Stimulated activated CD8-positive, alpha-beta memory T cell treated with anti-CD3 and anti-CD28 coated beads, Interleukin-15, amount 100 ng/mL, for 24 hours (primary cell): ENCODE data around the gene GDPD1.
"Not testable (repeated sequence)": the region's sequence is repeated elsewhere in the genome, so short reads cannot be mapped to it uniquely, and the experiment has no call there.

Experiments
- DNase-seq: peaks from one replicate; pipeline ENCODE4 v3.0.0-alpha.2; 2020; ENCODE audit warnings: low read depth

GDPD1 gene

GRCh38 chr17:59220328-59221158 is at the start of gene GDPD1:
Gene GDPD1, plus strand, starts transcription at chr17:59220511. Its CDS starts 99 bp downstream, at chr17:59220610.
- DNase-seq: peak; percentile 97

GRCh38 chr17:59172436-59173004 is 47.8 kb upstream of the GDPD1 start:
- DNase-seq: no peak

GRCh38 chr17:59174671-59175070 is 45.6 kb upstream of the GDPD1 start:
- DNase-seq: no peak

- DNase-seq: no peak
Measured at GRCh38 chr17:59175076-59175475, 45.2 kb upstream of the GDPD1 start.

- DNase-seq: no peak
Measured at GRCh38 chr17:59178266-59178985, 41.9 kb upstream of the GDPD1 start.

- not testable (repeated sequence) for DNase-seq
Measured at GRCh38 chr17:59179601-59180000, 40.7 kb upstream of the GDPD1 start.

- no peak for DNase-seq
Measured at GRCh38 chr17:59180626-59181025, 39.7 kb upstream of the GDPD1 start.

- no peak for DNase-seq
Measured at GRCh38 chr17:59181481-59181880, 38.8 kb upstream of the GDPD1 start.

- no peak for DNase-seq
Measured at GRCh38 chr17:59185997-59186396, 34.3 kb upstream of the GDPD1 start.

GRCh38 chr17:59186850-59187249 is 33.5 kb upstream of the GDPD1 start:
- DNase-seq: no peak

GRCh38 chr17:59190806-59191205 is 29.5 kb upstream of the GDPD1 start:
- no peak for DNase-seq

GRCh38 chr17:59193336-59193862 is 26.9 kb upstream of the GDPD1 start:
- no peak for DNase-seq

GRCh38 chr17:59199398-59199797 is 20.9 kb upstream of the GDPD1 start:
- no peak for DNase-seq

- DNase-seq: no peak
Measured at GRCh38 chr17:59202320-59202719, 18.0 kb upstream of the GDPD1 start.

- no peak for DNase-seq
Measured at GRCh38 chr17:59219370-59219769, 941 bp upstream of the GDPD1 start.

- no peak for DNase-seq
Measured at GRCh38 chr17:59219992-59220327, 351 bp upstream of the GDPD1 start.

- DNase-seq: no peak
Measured at GRCh38 chr17:59221159-59221847, 992 bp downstream of the GDPD1 start.

- DNase-seq: no peak
Measured at GRCh38 chr17:59223813-59224212, 3.5 kb downstream of the GDPD1 start.

- not testable (repeated sequence) for DNase-seq
Measured at GRCh38 chr17:59228588-59228987, 8.3 kb downstream of the GDPD1 start.

- no peak for DNase-seq
Measured at GRCh38 chr17:59230764-59231163, 10.5 kb downstream of the GDPD1 start.

- DNase-seq: no peak
Measured at GRCh38 chr17:59234631-59235030, 14.3 kb downstream of the GDPD1 start.

- no peak for DNase-seq
Measured at GRCh38 chr17:59238906-59239305, 18.6 kb downstream of the GDPD1 start.
